ENCODE measurements around the gene IER2.
"Not testable (repeated sequence)": the region's sequence is repeated elsewhere in the genome, so short reads cannot be mapped to it uniquely, and the experiment has no call there.

IER2 gene

GRCh38 chr19:13181747-13182388 is 31.7 kb downstream of the IER2 start:
- no peak for DNase-seq (ENCODE audit: low read depth, low spot score)
- no peak for TF ChIP-seq SUZ12 (IDR thresholded peaks at IDR 0.05; ENCODE audit: extremely low read depth, insufficient read depth, insufficient read length)
- no peak for TF ChIP-seq ZNF274 (IDR thresholded peaks at IDR 0.05; ENCODE audit: low read depth, low read length)
- TF ChIP-seq YY1 (IDR thresholded peaks at IDR 0.05; ENCODE audit: insufficient read depth, insufficient read length), result no peak
- no peaks in the 10 kb centered on the region for H3K36me3 ChIP-seq (ENCODE audit: insufficient read depth, insufficient read length, low read length)

DNA sequence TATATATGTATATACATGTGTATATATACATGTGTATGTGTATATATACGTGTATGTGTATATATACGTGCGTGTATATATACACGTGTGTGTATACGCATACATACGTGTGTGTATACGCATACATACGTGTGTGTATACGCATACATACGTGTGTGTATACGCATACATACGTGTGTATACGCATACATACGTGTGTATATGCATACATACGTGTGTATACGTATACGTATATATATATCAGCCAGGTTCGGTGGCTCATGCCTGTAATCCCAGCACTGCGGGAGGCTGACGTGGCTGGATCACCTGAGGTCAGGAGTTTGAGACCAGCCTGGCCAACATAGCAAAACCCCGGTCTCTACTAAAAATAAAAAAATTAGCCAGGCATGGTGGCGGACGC is 34.7 kb downstream of the IER2 start:
- H3K4me3 ChIP-seq (ENCODE audit: insufficient read length, low read depth); DNase-seq (ENCODE audit: low read depth, low spot score); H3K36me3 ChIP-seq (ENCODE audit: insufficient read depth, insufficient read length, low read length); H3K4me1 ChIP-seq (ENCODE audit: insufficient read depth, insufficient read length); H3K27me3 ChIP-seq (ENCODE audit: insufficient read depth, insufficient read length); H3K9ac ChIP-seq (ENCODE audit: insufficient read length, low read depth); H3K9me3 ChIP-seq (ENCODE audit: insufficient read depth, low read length): not testable (repeated sequence)

More at GRCh38 chr19:13181747-13182388, 31.7 kb downstream of the IER2 start:
- no peak overlapping the region for H3K4me3 ChIP-seq (ENCODE audit: insufficient read length, low read depth)
- H3K27me3 ChIP-seq (ENCODE audit: insufficient read depth, insufficient read length), result no peaks in the 10 kb centered on the region
- peak overlapping the region; percentile 59 for H3K9ac ChIP-seq (ENCODE audit: insufficient read length, low read depth)
- H3K9me3 ChIP-seq (ENCODE audit: insufficient read depth, low read length), result no peaks in the 10 kb centered on the region
- peaks cover 4% of the 10 kb centered on the region for H3K4me1 ChIP-seq (ENCODE audit: insufficient read depth, insufficient read length)

GRCh38 chr19:13185763-13186657 is 35.8 kb downstream of the IER2 start:
- H3K9me3 ChIP-seq (ENCODE audit: insufficient read depth, low read length); H3K9ac ChIP-seq (ENCODE audit: insufficient read length, low read depth); H3K36me3 ChIP-seq (ENCODE audit: insufficient read depth, insufficient read length, low read length); DNase-seq (ENCODE audit: low read depth, low spot score); H3K27me3 ChIP-seq (ENCODE audit: insufficient read depth, insufficient read length); H3K4me3 ChIP-seq (ENCODE audit: insufficient read length, low read depth); H3K4me1 ChIP-seq (ENCODE audit: insufficient read depth, insufficient read length): not testable (repeated sequence)

GRCh38 chr19:13186688-13187087 is 36.5 kb downstream of the IER2 start:
- not testable (repeated sequence) for DNase-seq (ENCODE audit: low read depth, low spot score); H3K4me3 ChIP-seq (ENCODE audit: insufficient read length, low read depth); H3K27me3 ChIP-seq (ENCODE audit: insufficient read depth, insufficient read length); H3K4me1 ChIP-seq (ENCODE audit: insufficient read depth, insufficient read length); H3K9me3 ChIP-seq (ENCODE audit: insufficient read depth, low read length); H3K9ac ChIP-seq (ENCODE audit: insufficient read length, low read depth); H3K36me3 ChIP-seq (ENCODE audit: insufficient read depth, insufficient read length, low read length)

DNA sequence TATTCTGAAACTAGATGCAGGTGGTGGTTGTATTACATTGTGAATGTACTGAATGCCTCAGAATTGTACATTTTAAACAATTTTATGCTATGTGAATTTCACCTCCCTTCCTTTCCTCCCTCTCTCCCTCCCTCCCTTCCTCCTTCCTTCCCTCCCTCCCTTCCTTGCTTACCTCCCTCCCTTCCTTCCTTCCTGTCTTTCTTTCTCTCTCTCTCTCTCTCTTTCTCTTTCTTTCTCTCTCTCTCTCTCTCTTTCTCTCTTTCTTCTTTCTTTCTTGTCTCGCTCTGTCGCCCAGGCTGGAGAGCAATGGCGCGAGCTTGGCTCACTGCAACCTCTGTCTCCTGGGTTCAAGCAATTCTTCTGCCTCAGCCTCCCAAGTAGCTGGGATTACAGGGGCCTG is 37.2 kb downstream of the IER2 start:
- Histone ChIP-seq H3K27me3 (ENCODE audit: insufficient read depth, insufficient read length) (no peaks in the 10 kb centered on the region), H3K36me3 (ENCODE audit: insufficient read depth, insufficient read length, low read length) (no peaks in the 10 kb centered on the region), H3K9ac (ENCODE audit: insufficient read length, low read depth) (no peak overlapping the region), H3K9me3 (ENCODE audit: insufficient read depth, low read length) (no peaks in the 10 kb centered on the region), H3K4me1 (ENCODE audit: insufficient read depth, insufficient read length) (peaks cover 4% of the 10 kb centered on the region), H3K4me3 (ENCODE audit: insufficient read length, low read depth) (no peak overlapping the region)
- no peak for DNase-seq (ENCODE audit: low read depth, low spot score)
- TF ChIP-seq SUZ12 (IDR thresholded peaks at IDR 0.05; ENCODE audit: extremely low read depth, insufficient read depth, insufficient read length) (no peak), ZNF274 (IDR thresholded peaks at IDR 0.05; ENCODE audit: low read depth, low read length) (no peak), YY1 (IDR thresholded peaks at IDR 0.05; ENCODE audit: insufficient read depth, insufficient read length) (no peak)

GRCh38 chr19:13189600-13189999 is 39.4 kb downstream of the IER2 start:
- Histone ChIP-seq H3K27me3 (ENCODE audit: insufficient read depth, insufficient read length) (no peaks in the 10 kb centered on the region), H3K36me3 (ENCODE audit: insufficient read depth, insufficient read length, low read length) (no peaks in the 10 kb centered on the region), H3K4me1 (ENCODE audit: insufficient read depth, insufficient read length) (peaks cover 4% of the 10 kb centered on the region), H3K9me3 (ENCODE audit: insufficient read depth, low read length) (no peaks in the 10 kb centered on the region), H3K4me3 (ENCODE audit: insufficient read length, low read depth) (no peak overlapping the region), H3K9ac (ENCODE audit: insufficient read length, low read depth) (no peak overlapping the region)
- DNase-seq (ENCODE audit: low read depth, low spot score), result no peak
- TF ChIP-seq ZNF274 (IDR thresholded peaks at IDR 0.05; ENCODE audit: low read depth, low read length) (no peak), YY1 (IDR thresholded peaks at IDR 0.05; ENCODE audit: insufficient read depth, insufficient read length) (no peak), SUZ12 (IDR thresholded peaks at IDR 0.05; ENCODE audit: extremely low read depth, insufficient read depth, insufficient read length) (no peak)

- H3K9ac ChIP-seq (ENCODE audit: insufficient read length, low read depth), result no peak overlapping the region
- H3K9me3 ChIP-seq (ENCODE audit: insufficient read depth, low read length), result no peaks in the 10 kb centered on the region
- no peak overlapping the region for H3K4me3 ChIP-seq (ENCODE audit: insufficient read length, low read depth)
- DNase-seq (ENCODE audit: low read depth, low spot score), result no peak
- TF ChIP-seq SUZ12 (IDR thresholded peaks at IDR 0.05; ENCODE audit: extremely low read depth, insufficient read depth, insufficient read length), result no peak
- TF ChIP-seq YY1 (IDR thresholded peaks at IDR 0.05; ENCODE audit: insufficient read depth, insufficient read length), result no peak
- TF ChIP-seq ZNF274 (IDR thresholded peaks at IDR 0.05; ENCODE audit: low read depth, low read length), result no peak
- H3K27me3 ChIP-seq (ENCODE audit: insufficient read depth, insufficient read length), result no peaks in the 10 kb centered on the region
- peaks cover 4% of the 10 kb centered on the region for H3K4me1 ChIP-seq (ENCODE audit: insufficient read depth, insufficient read length)
- H3K36me3 ChIP-seq (ENCODE audit: insufficient read depth, insufficient read length, low read length), result no peaks in the 10 kb centered on the region
These were observed 40.8 kb downstream of the IER2 start for GRCh38 chr19:13190781-13191540.
